SU-DHL-6 (cell line): ENCODE results near the gene KIF1A.

Experiments used
- H2AFZ ChIP-seq: fragments of 200-600 bp; sonication (generic); 2 replicates; pipeline ENCODE4 v1.6.1; 2014; ENCODE audit warnings: low read depth, mild to moderate bottlenecking, moderate library complexity, mixed read lengths, antibody characterized with exemption, low read length; ENCODE audit not compliant: severe bottlenecking
- H3F3A ChIP-seq: fragments of 200-600 bp; shearing (Covaris generic); 2 replicates; pipeline ENCODE4 v1.6.0; 2016; ENCODE audit warnings: antibody characterized with exemption, mild to moderate bottlenecking; ENCODE audit not compliant: insufficient read depth
- H3K27ac ChIP-seq: fragments of 200-600 bp; sonication (generic); 2 replicates; pipeline ENCODE4 v1.5.1; 2016; ENCODE audit warnings: low read depth, mild to moderate bottlenecking, low read length, moderate library complexity, mixed read lengths
- H3K27me3 ChIP-seq: fragments of 200-600 bp; sonication (generic), shearing (Covaris generic); 2 replicates; pipeline ENCODE4 v1.6.0; 2014; ENCODE audit warnings: mild to moderate bottlenecking, low read length
- H3K36me3 ChIP-seq: fragments of 200-600 bp; sonication (generic); 2 replicates; pipeline ENCODE4 v1.6.1; 2014; ENCODE audit warnings: mild to moderate bottlenecking, low read length, mixed read lengths
- H3K4me2 ChIP-seq: fragments of 300-600, 200-600 bp; shearing (Covaris generic), sonication (generic); 2 replicates; pipeline ENCODE4 v1.6.0; 2014; ENCODE audit warnings: low read length, low read depth, mild to moderate bottlenecking; ENCODE audit not compliant: poor library complexity, severe bottlenecking
- H3K4me3 ChIP-seq: fragments of 200-600 bp; sonication (generic); 2 replicates; pipeline ENCODE4 v1.5.1; 2014; ENCODE audit warnings: antibody characterized with exemption, low read length, mild to moderate bottlenecking, mixed read lengths; ENCODE audit not compliant: insufficient read depth, poor library complexity, severe bottlenecking
- H3K79me2 ChIP-seq: fragments of 200-600 bp; sonication (generic); 2 replicates; pipeline ENCODE4 v1.6.1; 2014; ENCODE audit warnings: mild to moderate bottlenecking, low read length, moderate library complexity; ENCODE audit not compliant: insufficient read depth
- H3K9ac ChIP-seq: fragments of 200-600 bp; sonication (generic); 2 replicates; pipeline ENCODE4 v1.7.0; 2014; ENCODE audit warnings: mild to moderate bottlenecking, low read length
- H3K9me2 ChIP-seq: fragments of 200-600 bp; sonication (generic); replicated peaks from 2 replicates; pipeline ENCODE4 v1.6.1; 2014; ENCODE audit warnings: low read length; ENCODE audit not compliant: insufficient read depth
- H3K9me3 ChIP-seq: fragments of 200-600 bp; sonication (generic); 2 replicates; pipeline ENCODE4 v1.6.1; 2014; ENCODE audit warnings: low read length, mixed read lengths; ENCODE audit not compliant: insufficient read depth
- H4K20me1 ChIP-seq: fragments of 200-600 bp; sonication (generic); 2 replicates; pipeline ENCODE4 v1.6.1; 2014; ENCODE audit warnings: low read depth, mild to moderate bottlenecking, antibody characterized with exemption, low read length, moderate library complexity, mixed read lengths
- CTCF ChIP-seq: fragments of 200-600 bp; sonication (generic); IDR thresholded peaks from one replicate; pipeline ENCODE4 v1.5.1; 2017; ENCODE audit warnings: antibody characterized with exemption, mild to moderate bottlenecking, low read length, moderate library complexity; ENCODE audit not compliant: insufficient read depth, poor library complexity, severe bottlenecking
- EZH2phosphoT487 ChIP-seq: fragments of 200-600 bp; sonication (generic), shearing (Covaris generic); conservative IDR thresholded peaks from 2 replicates; pipeline ENCODE4 v1.6.1; 2018; ENCODE audit warnings: mild to moderate bottlenecking, antibody characterized with exemption, low read length, moderate library complexity, mixed read lengths

Gene KIF1A

GRCh38 chr2:240839152-240840143 is 19.4 kb upstream of the KIF1A start:
- Histone ChIP-seq H2AFZ (no peak overlapping the region), H3K4me2 (no peak overlapping the region), H3K36me3 (no peaks in the 10 kb centered on the region), H3K79me2 (no peaks in the 10 kb centered on the region), H3K9me3 (no peaks in the 10 kb centered on the region), H3K4me3 (no peak overlapping the region), H3K27me3 (no peaks in the 10 kb centered on the region), H4K20me1 (no peaks in the 10 kb centered on the region), H3K9me2 (no peaks in the 10 kb centered on the region), H3K9ac (no peak overlapping the region), H3K27ac (no peak overlapping the region), H3F3A (no peaks in the 10 kb centered on the region)
- TF ChIP-seq EZH2phosphoT487 (no peak), CTCF (no peak)

DNA sequence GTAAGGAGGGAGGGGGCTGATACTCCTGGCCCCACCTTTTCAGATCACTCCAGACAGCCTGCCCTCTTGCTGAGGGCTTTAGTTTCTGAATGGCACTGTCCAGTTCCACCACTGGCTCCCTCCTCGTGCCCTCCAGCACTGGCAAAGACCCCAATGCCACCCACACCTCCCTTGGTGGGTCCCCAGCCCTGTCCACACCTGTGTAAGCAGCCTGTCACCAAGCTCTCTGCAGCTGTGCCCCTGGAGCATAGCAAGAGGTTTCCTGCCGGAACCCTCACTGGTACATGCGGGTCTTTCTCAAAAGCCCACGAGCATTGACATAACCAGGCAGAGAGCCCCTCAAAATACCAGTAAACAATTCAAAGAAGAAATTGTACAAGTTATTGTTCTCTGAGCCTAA is 17.6 kb upstream of the KIF1A start:
- H3K4me2 ChIP-seq: no peak overlapping the region
- no peak overlapping the region for H3K9ac ChIP-seq

GRCh38 chr2:240836781-240837467 is 16.9 kb upstream of the KIF1A start:
- no peaks in the 10 kb centered on the region for H3F3A ChIP-seq
- H3K9me2 ChIP-seq: no peaks in the 10 kb centered on the region
- no peak overlapping the region for H2AFZ ChIP-seq
- TF ChIP-seq CTCF (no peak), EZH2phosphoT487 (no peak)
- no peaks in the 10 kb centered on the region for H3K36me3 ChIP-seq
- H4K20me1 ChIP-seq: no peaks in the 10 kb centered on the region
- H3K79me2 ChIP-seq: no peaks in the 10 kb centered on the region
- H3K4me2 ChIP-seq: no peak overlapping the region
- H3K27me3 ChIP-seq: no peaks in the 10 kb centered on the region
- H3K9me3 ChIP-seq: no peaks in the 10 kb centered on the region
- no peak overlapping the region for H3K27ac ChIP-seq
- no peak overlapping the region for H3K4me3 ChIP-seq
- H3K9ac ChIP-seq: no peak overlapping the region

More for the DNA sequence above, 17.6 kb upstream of the KIF1A start:
- H3K27ac ChIP-seq: no peak overlapping the region
- H3K36me3 ChIP-seq: no peaks in the 10 kb centered on the region
- H4K20me1 ChIP-seq: no peaks in the 10 kb centered on the region
- H3K4me3 ChIP-seq: no peak overlapping the region
- H3K9me2 ChIP-seq: no peaks in the 10 kb centered on the region
- H2AFZ ChIP-seq: no peak overlapping the region
- H3K9me3 ChIP-seq: no peaks in the 10 kb centered on the region
- H3K79me2 ChIP-seq: no peaks in the 10 kb centered on the region
- TF ChIP-seq EZH2phosphoT487 (no peak), CTCF (no peak)
- H3F3A ChIP-seq: no peaks in the 10 kb centered on the region
- H3K27me3 ChIP-seq: no peaks in the 10 kb centered on the region
